Superior temporal gyrus (tissue), 1 donor: Measurements from ENCODE around the gene SETD4.

ENCODE experiments used
- DNase-seq: peaks from one replicate; pipeline ENCODE4 v3.0.0-alpha.2; 2016; ENCODE audit errors: extremely low spot score

The SETD4 gene

GRCh38 chr21:36079010-36079649, 18.8 kb upstream of the SETD4 start:
- DNase-seq: peak; percentile 11

- no peak for DNase-seq
These were observed 17.4 kb upstream of the SETD4 start for GRCh38 chr21:36077758-36078157.

GRCh38 chr21:36076878-36077655, 16.7 kb upstream of the SETD4 start:
- DNase-seq: peak; percentile 19

GRCh38 chr21:36075953-36076352, 15.6 kb upstream of the SETD4 start:
- no peak for DNase-seq

GRCh38 chr21:36075171-36075570, 14.8 kb upstream of the SETD4 start:
- DNase-seq: peak; percentile 92

GRCh38 chr21:36073911-36074310, 13.6 kb upstream of the SETD4 start:
- DNase-seq: peak; percentile 39

GRCh38 chr21:36073181-36073580, 12.9 kb upstream of the SETD4 start:
- DNase-seq: peak; percentile 69

- peak; percentile 13 for DNase-seq
These were observed 12.3 kb upstream of the SETD4 start for GRCh38 chr21:36072453-36073162.

GRCh38 chr21:36070999-36071398, 10.7 kb upstream of the SETD4 start:
- no peak for DNase-seq

GRCh38 chr21:36069713-36070583, 9.6 kb upstream of the SETD4 start, which contains the start of gene CBR1:
CBR1 (plus strand) TSS chr21:36070024; CDS start chr21:36070116, 92 bp downstream.
- peak; percentile 97 for DNase-seq

GRCh38 chr21:36068748-36069398, 8.5 kb upstream of the SETD4 start:
- DNase-seq: no peak

- no peak for DNase-seq
These were observed 5.2 kb upstream of the SETD4 start for GRCh38 chr21:36065497-36066036.

- DNase-seq: no peak
These were observed 3.7 kb upstream of the SETD4 start for GRCh38 chr21:36064085-36064460.

GRCh38 chr21:36063375-36064084, 3.2 kb upstream of the SETD4 start:
- DNase-seq: no peak

- DNase-seq: no peak
These were observed 1.1 kb upstream of the SETD4 start for GRCh38 chr21:36061445-36061844.

GRCh38 chr21:36059823-36060158, 535 bp downstream of the SETD4 start:
- DNase-seq: no peak

GRCh38 chr21:36055551-36055950, 4.8 kb downstream of the SETD4 start:
- no peak for DNase-seq

GRCh38 chr21:36053715-36054062, 6.6 kb downstream of the SETD4 start:
- DNase-seq: no peak

GRCh38 chr21:36052860-36053714, 7.2 kb downstream of the SETD4 start:
- DNase-seq: no peak
